GM18909 (cell line): ENCODE results near the gene ZNF24.

ENCODE experiments used
- ATAC-seq: cut with Tn5 transposase; IDR thresholded peaks from one replicate; pipeline ENCODE4 v1.9.1; 2021; ENCODE audit warnings: mild to moderate bottlenecking; ENCODE audit not compliant: unreplicated experiment, poor library complexity

Gene ZNF24

DNA sequence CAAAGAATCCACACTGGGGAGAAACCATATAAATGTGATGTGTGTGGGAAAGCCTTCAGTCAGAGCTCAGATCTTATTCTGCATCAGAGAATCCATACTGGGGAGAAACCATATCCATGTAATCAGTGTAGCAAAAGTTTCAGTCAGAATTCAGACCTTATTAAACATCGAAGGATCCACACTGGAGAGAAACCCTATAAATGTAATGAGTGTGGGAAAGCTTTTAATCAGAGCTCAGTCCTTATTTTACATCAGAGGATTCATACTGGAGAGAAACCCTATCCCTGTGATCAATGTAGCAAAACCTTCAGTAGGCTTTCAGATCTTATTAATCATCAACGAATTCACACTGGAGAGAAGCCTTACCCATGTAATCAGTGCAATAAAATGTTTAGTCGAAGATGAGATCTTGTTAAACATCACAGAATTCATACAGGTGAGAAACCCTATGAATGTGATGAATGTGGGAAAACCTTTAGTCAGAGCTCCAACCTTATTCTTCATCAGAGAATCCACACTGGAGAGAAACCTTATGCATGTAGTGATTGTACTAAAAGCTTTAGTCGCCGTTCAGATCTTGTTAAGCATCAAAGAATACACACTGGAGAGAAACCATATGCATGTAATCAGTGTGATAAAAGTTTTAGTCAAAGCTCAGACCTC is 37.5 kb downstream of the ZNF24 start:
- no peak for ATAC-seq

DNA sequence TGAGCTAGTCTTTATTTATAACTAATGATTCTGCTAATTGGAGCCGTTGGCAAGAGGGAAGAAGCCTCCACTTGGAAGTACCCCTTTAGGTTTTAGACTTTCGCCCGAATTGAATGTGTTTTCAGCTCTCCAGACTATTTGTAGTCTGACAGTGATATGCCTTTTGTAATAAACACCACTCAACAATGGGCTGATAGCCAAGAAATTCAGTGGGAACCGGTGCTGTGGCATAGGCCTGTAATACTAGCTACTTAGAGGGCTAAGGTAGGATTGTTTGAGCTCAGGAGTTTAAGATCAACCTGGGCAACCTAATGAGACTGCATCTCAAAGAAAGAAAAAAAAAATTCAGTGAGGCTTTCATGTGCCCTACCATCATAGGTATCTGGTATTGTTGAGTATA is 40.6 kb downstream of the ZNF24 start:
- ATAC-seq, result no peak

DNA sequence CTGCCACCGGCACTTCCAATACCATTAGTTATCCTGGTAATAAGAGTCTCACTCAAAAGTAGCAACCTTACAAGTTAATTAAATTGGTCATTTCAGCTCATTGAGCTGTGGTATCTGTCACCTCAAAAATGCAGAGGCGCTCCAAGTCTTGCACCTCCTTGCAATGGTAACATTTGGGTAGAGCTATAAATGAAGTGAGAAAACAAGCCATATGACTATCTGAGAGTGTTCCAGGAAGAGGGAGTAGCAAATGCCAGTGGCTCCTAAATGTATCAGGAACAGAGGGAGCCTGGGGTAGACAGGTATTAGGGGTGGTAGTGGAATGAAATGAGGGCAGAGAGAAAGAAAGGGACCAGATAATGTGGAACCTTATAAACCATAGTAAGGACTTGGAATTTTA is 48.2 kb downstream of the ZNF24 start:
- no peak for ATAC-seq

- no peak for ATAC-seq
These were observed 53.1 kb downstream of the ZNF24 start for GRCh38 chr18:35291166-35291565.

GRCh38 chr18:35290094-35290735 is 54.0 kb downstream of the ZNF24 start, which contains the start of gene ZSCAN30:
Gene ZSCAN30 (minus strand): TSS chr18:35290229. CDS start chr18:35264352, 25,877 bp downstream.
- peak; percentile 94 for ATAC-seq

- ATAC-seq, result peak; percentile 29
These were observed 54.5 kb downstream of the ZNF24 start for GRCh38 chr18:35289727-35290093.

DNA sequence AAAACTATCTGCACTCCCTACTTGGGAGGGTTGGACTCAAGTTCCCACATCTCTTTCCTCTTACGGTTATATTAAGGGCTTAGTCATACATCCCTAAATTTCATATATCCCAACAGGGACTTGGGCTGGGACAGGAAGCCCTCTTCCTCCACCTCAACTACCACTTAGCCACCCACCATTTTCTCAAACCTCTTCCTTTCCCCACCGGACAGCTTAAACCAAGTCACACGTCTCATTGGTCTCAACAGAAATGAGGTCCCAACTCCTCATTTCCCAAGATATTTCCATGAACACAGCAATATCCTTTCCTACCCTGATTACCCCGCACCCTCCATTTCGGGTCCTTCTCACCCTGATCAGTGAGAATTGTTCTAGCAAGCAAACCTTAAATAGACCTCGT is 54.9 kb downstream of the ZNF24 start:
- peak; percentile 1 for ATAC-seq

DNA sequence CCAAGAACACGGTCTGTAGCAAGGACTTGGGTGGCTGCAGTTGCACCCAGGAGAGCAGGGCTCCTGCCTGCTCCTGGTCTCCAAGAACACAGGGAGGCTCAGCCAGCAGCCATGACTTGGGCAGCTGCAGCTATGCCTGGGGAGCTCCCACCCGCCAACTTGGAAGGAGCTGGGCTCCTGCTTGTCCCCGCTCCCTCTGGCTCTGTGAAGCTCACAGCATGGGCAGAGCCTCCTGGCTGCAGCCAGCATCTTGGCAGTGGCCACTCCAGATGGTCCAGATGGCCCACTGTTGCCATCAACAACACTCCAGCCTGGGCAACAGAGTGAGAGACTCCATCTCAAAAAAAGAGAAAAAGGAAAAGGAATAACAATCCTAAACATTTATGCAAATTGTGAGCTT is 59.4 kb downstream of the ZNF24 start:
- no peak for ATAC-seq

- no peak for ATAC-seq
These were observed 60.1 kb downstream of the ZNF24 start for GRCh38 chr18:35283923-35284794.

DNA sequence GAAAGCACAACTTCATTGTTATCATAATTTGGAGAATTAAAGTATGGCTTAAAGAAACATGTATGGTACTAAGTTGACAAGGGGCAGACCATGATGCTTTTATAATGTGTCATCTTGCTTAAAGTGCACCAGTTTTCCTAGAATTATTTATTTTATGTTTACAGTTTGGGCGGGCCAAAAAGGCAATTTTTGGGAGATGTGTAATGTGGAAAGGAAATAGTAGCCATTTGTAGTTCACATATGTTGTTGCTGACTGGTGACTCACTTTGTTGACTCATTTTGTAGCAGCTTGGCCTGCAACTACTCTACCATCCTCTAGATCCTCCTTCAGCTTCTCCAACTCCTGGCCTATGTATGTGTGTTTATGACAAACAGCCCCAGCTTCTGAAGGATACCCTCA is 61.9 kb downstream of the ZNF24 start:
- no peak for ATAC-seq
